Stimulated activated CD4-positive, alpha-beta T cell treated with anti-CD3 and anti-CD28 coated beads, Interleukin-4, amount 100 ng/mL, for 4 hours (primary cell): ENCODE measurements around the gene TKTL2.
A peak's percentile ranks its signal among the peaks of the same experiment; 100 is the strongest.
"Not testable (repeated sequence)": the region's sequence is repeated elsewhere in the genome, so short reads cannot be mapped to it uniquely, and the experiment has no call there.

Experiments
- DNase-seq, 2 experiments: peaks; one replicate each; pipeline ENCODE4 v3.0.0-alpha.2; 2020

The TKTL2 gene

GRCh38 chr4:163473576-163473975 is at the start of gene TKTL2:
TKTL2 (minus strand) TSS chr4:163473754; CDS start chr4:163473734, 20 bp downstream.
- no peak for DNase-seq

GRCh38 chr4:163515198-163515597 is 41.6 kb upstream of the TKTL2 start:
- DNase-seq = no peak

- no peak for DNase-seq
Measured at GRCh38 chr4:163505374-163505773, 31.8 kb upstream of the TKTL2 start.

GRCh38 chr4:163500586-163500985 is 27.0 kb upstream of the TKTL2 start:
- DNase-seq = no peak

GRCh38 chr4:163495900-163496299 is 22.3 kb upstream of the TKTL2 start:
- no peak for DNase-seq

DNA sequence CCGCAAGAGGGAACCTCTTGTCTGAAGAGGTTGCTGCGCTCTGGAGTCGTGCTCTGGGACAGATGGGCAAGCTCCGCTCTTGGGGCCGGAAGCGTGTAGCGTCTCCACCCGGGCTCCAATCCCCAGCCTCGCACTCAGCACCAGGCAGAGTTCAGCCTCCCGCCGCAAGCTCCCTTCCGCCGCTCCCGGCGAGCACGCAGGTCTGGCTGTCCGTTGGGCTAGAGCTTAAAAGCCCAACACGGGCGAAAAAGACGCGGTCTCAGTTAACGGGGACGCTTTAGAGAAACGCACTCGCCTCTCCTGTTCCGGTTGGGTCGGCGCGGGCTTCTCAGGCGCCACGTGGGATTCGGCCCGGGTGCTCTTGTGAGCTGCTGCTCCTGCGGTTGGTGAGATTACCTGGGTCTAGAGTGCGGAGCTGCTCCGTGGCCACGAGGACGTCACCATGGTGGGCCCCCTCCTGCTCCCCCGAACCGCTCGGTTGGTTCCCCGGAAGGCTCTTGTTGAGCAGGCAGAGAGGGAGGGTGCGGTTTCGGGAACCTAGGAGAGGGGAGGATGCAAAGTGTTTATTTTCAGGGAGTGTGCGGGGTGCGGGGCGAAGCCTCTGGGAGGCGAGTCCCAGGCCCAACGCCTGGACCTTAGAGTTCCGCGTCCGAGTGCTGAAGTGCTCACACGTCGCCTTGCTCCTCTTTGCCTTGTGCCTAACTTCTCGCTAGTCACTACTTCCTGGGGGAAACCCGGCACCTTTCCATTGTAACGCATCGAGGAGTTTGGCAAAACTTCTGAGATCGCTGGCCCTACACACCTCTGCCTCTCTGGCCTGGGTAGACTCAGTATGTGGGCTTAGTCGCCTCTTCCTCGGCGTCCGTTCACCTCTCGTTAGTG is 21.0 kb upstream of the TKTL2 start, which contains the start of gene TMA16:
TMA16 (plus strand) TSS at position 331 of the 882 bp plus-strand sequence; CDS start at position 443, 112 bp downstream.
- DNase-seq = peak; percentile 76 to 78

GRCh38 chr4:163493643-163494359 is 20.2 kb upstream of the TKTL2 start:
- no peak for DNase-seq

- no peak for DNase-seq
Measured at GRCh38 chr4:163492951-163493504, 19.5 kb upstream of the TKTL2 start.

DNA sequence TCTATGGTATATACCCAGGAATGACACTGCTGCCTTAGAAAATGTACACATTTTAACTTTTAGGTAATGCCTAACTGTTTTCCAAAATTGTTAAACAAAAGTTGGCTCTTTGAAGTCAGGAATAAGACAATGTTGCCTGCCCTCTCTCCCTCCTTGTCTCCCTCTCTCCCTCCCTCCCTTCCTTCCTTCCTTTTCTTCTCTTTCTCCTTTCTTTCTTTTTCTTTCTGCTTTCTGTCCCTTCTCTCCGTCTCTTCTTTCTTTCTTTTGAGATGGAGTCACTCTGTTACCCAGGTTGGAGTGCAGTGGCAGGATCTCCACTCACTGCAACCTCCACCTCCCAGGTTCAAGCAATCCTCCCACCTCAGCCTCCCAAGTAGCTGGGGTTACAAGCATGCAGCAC is 16.4 kb upstream of the TKTL2 start:
- DNase-seq = no peak

GRCh38 chr4:163486321-163486720 is 12.8 kb upstream of the TKTL2 start:
- no peak for DNase-seq

DNA sequence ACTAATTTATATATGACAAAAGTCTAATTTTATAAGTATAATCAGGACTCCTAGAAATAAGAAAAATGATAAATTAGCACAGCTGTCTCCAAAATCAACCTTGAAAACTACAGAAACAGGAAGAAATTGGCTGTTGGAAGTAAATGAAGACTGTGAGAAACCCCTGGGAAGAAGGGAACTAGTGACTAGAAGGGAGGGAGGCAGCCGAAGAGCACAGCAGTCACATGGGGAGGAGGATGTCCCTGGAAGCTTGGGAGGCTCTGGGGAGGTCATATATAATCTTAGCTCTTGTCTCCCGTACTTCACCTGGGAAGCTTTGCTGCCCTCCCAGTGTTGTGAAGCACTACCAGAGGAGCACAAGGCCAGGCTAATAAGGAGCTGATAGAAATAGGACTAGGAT is 12.0 kb upstream of the TKTL2 start:
- no peak for DNase-seq

GRCh38 chr4:163484906-163485305 is 11.4 kb upstream of the TKTL2 start:
- peak; percentile 30 to 31 for DNase-seq

GRCh38 chr4:163482190-163482589 is 8.6 kb upstream of the TKTL2 start:
- no peak for DNase-seq

DNA sequence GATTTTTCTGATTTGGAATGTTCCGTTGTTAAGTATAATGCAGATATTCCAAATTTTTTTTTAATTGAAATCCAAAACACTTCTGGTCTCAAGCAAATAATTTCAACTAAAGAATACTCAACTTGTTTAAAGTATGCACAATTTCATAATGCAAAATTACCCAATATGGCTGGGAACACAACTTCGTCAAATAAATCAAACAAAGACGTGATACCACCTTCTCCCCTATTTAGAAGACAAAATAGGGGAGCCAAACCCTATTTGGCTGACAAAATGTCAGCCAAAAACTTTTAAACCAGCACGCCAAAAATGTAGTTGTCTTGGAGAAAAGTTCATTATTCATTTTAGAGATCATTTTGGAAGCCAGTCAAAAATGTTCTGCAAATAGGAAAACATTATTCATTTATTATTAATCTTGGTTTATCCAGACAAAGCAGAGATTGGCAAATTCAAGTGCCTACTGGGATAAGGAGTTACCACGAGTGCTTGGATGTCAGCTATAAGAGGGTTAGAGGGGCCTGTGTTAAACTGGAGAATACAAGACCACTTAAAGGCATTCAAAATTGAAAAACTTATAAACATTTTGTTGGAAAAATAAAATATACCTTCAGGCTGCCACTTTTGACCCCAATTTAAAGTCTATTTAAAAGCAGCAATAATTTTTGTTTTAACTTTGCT is 3.3 kb upstream of the TKTL2 start:
- DNase-seq = no peak

DNA sequence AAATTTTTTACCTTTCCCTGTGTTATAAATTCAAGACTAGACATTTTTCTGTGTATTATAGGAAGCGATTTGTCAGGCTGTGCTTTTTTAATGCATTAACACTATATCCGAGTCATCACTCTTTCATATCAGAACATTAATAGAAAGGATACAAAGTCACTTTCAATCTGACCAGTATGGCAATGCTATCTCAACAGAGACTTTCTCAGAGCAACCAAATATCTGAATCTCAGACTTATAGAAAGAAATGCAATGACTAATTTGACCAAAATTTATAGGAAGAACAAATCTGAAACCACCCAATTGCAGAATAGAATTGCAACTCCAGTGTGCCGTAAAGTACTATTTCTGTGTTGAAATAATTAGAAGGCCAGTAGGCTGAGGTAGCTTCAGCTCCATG is 473 bp upstream of the TKTL2 start:
- no peak for DNase-seq

DNA sequence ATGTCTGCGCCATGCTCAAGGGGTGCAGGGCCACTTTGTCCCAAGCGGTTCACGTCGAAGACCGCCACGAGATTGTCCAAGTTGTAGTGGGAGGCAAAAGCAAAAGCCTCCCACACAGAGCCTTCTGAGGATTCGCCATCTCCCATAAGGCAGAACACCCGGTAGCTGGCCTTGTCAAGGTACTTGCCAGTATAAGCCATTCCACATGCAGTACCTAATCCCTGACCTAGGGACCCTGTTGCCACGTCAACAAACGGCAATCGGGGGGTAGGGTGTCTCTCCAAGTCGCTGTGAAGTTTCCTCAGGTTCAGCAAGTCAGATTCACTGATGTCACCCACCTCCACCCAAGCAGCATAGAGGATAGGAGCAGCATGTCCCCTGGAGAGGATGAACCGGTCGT is 424 bp downstream of the TKTL2 start:
- no peak for DNase-seq

GRCh38 chr4:163470391-163470790 is 3.2 kb downstream of the TKTL2 start:
- DNase-seq = no peak

- no peak for DNase-seq
Measured at GRCh38 chr4:163467082-163467770, 6.3 kb downstream of the TKTL2 start.

DNA sequence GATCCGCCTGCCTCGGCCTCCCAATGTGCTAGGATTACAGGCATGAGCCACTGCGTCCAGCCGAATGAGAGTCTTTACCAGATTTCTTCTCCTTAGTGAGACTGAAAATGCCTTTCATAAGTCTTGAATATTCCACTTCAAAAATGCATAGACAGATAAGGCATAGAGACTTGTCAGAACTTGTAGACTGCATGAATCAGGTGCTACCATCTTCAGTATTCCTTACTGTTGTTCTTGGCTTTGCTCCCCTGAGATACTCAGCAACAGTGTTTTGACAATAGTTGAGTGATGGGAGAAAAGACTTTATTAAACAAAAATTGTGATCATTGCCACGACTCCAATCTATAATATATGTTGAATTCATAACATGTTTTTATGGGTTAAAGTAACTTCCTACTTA is 11.0 kb downstream of the TKTL2 start:
- no peak for DNase-seq

- no peak for DNase-seq
Measured at GRCh38 chr4:163448540-163449203, 24.9 kb downstream of the TKTL2 start.

GRCh38 chr4:163447481-163447880 is 26.1 kb downstream of the TKTL2 start:
- DNase-seq = no peak

- not testable (repeated sequence) for DNase-seq
Measured at GRCh38 chr4:163447023-163447422, 26.5 kb downstream of the TKTL2 start.
